GM21529 (cell line): ENCODE data around the gene CTF1.

Experiments used
- ATAC-seq: cut with Tn5 transposase; IDR thresholded peaks from one replicate; pipeline ENCODE4 v1.9.1; 2021; ENCODE audit not compliant: unreplicated experiment

Gene CTF1

GRCh38 chr16:30953111-30953510 is 56.7 kb downstream of the CTF1 start:
- ATAC-seq, result no peak
